Measurements from ENCODE around the gene FDCSP.

GRCh38 chr4:70197842-70198241 is 28.1 kb upstream of the FDCSP start:
- TF ChIP-seq EGR1 (IDR thresholded peaks at IDR 0.05; ENCODE audit: borderline replicate concordance in 1 of 2, low read depth in 2 of 2, low read length in 2 of 2) (no peak), BMI1 (IDR thresholded peaks at IDR 0.05; ENCODE audit: borderline replicate concordance) (no peak), POLR2AphosphoS5 (IDR thresholded peaks at IDR 0.05; ENCODE audit: low read length) (no peak), POLR2A (IDR thresholded peaks at IDR 0.05; ENCODE audit: low read depth, low read length) (no peak), ZNF384 (IDR thresholded peaks at IDR 0.05; ENCODE audit: borderline replicate concordance, low read depth, low read length) (no peak), ZBED1 (IDR thresholded peaks at IDR 0.05; ENCODE audit: borderline replicate concordance) (no peak), POLR2AphosphoS2 (IDR thresholded peaks at IDR 0.05; ENCODE audit: low read depth, low read length) (no peak), SUZ12 (IDR thresholded peaks at IDR 0.05; ENCODE audit: unreplicated experiment) (no peak), CTCF (IDR thresholded peaks at IDR 0.05 in 2 of 3, conservative IDR thresholded peaks at IDR 0.05 in 1 of 3; ENCODE audit: control insufficient read depth in 2 of 3, extremely low read depth in 1 of 3, insufficient read depth in 1 of 3, low read depth in 3 of 3, low read length in 3 of 3) (no peak), GABPA (IDR thresholded peaks at IDR 0.05; ENCODE audit: low read depth) (no peak), SRF (IDR thresholded peaks at IDR 0.05; ENCODE audit: low read depth in 2 of 2, low read length in 2 of 2) (no peak), PML (IDR thresholded peaks at IDR 0.05; ENCODE audit: low read length) (no peak), SPI1 (IDR thresholded peaks at IDR 0.05; ENCODE audit: borderline replicate concordance, insufficient read depth, low read depth, low read length) (no peak)
